OCI-LY3 (cell line): ENCODE measurements around the gene LIN28B.

ENCODE experiments used
- H2AFZ ChIP-seq: fragments of 200-600, 300-600 bp; shearing (Covaris generic); 2 replicates; pipeline ENCODE4 v1.6.0; 2014; ENCODE audit warnings: antibody characterized with exemption, low read depth, low read length
- H3K27ac ChIP-seq: fragments of 200-600, 300-600 bp; sonication (generic); 2 replicates; pipeline ENCODE4 v1.5.1; 2014; ENCODE audit warnings: mild to moderate bottlenecking, low read length, moderate library complexity, mixed read lengths
- H3K27me3 ChIP-seq: fragments of 200-600, 300-600 bp; sonication (generic); 2 replicates; pipeline ENCODE4 v1.6.1; 2014; ENCODE audit warnings: low read depth, low read length, mixed read lengths
- H3K36me3 ChIP-seq: fragments of 200-600, 300-600 bp; sonication (generic); replicated peaks from 2 replicates; pipeline ENCODE3; 2014; ENCODE audit warnings: low read depth, low read length, mixed read lengths
- H3K4me1 ChIP-seq: fragments of 300-600, 200-600 bp; sonication (generic); 2 replicates; pipeline ENCODE4 v1.6.1; 2014; ENCODE audit warnings: low read length, mixed read lengths
- H3K4me2 ChIP-seq: fragments of 200-600, 300-600 bp; sonication (generic); 2 replicates; pipeline ENCODE4 v1.6.1; 2014; ENCODE audit warnings: low read length, mixed read lengths
- H3K4me3 ChIP-seq: fragments of 300-600, 200-600 bp; sonication (generic); 2 replicates; pipeline ENCODE4 v1.5.1; 2014; ENCODE audit warnings: antibody characterized with exemption, mild to moderate bottlenecking, low read length, moderate library complexity
- H3K79me2 ChIP-seq: fragments of 300-600, 200-600 bp; shearing (Covaris generic); 2 replicates; pipeline ENCODE4 v1.6.1; 2014; ENCODE audit warnings: mild to moderate bottlenecking, low read length, mixed read lengths
- H3K9ac ChIP-seq: fragments of 300-600, 200-600 bp; shearing (Covaris generic); 2 replicates; pipeline ENCODE4 v1.6.0; 2014; ENCODE audit warnings: mild to moderate bottlenecking, low read length, moderate library complexity
- H3K9me3 ChIP-seq: fragments of 200-600, 300-600 bp; shearing (Covaris generic); 2 replicates; pipeline ENCODE4 v1.6.1; 2014; ENCODE audit warnings: low read length, mixed read lengths; ENCODE audit not compliant: insufficient read depth
- H4K20me1 ChIP-seq: fragments of 200-600, 300-600 bp; sonication (generic); 2 replicates; pipeline ENCODE4 v1.6.1; 2016; ENCODE audit warnings: low read length, mixed read lengths; ENCODE audit not compliant: insufficient read depth
- CTCF ChIP-seq: fragments of 200-600, 300-600 bp; sonication (generic); IDR thresholded peaks from 2 replicates; pipeline ENCODE4 v1.5.1; 2014; ENCODE audit warnings: antibody characterized with exemption, low read length, low read depth
- EZH2phosphoT487 ChIP-seq: fragments of 200-600 bp; shearing (Covaris generic); IDR thresholded peaks from 2 replicates; pipeline ENCODE4 v1.6.1; 2018; ENCODE audit warnings: antibody characterized with exemption, mixed run types, low read depth

The LIN28B gene

DNA sequence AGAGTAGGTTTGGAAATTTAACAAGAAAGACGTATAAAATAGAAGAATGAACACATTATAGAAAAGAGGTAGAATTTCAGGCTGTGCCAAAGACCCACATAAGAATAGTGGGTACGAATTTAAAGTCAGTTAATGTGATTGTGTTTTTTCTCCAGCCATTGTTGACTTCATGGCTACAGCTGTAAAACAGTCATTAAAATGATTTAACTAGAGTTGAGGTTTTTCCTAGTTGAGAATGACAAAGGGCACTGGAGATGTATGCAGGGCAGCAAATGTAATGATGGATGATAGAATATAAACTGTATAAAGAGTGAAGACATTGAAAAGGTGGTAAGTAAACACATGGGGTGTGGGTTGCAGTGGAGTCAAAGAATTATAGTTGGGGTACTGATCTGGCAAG is 72.7 kb downstream of the LIN28B start:
- no peaks in the 10 kb centered on the region for H3K9me3 ChIP-seq
- H3K36me3 ChIP-seq: no peaks in the 10 kb centered on the region
- no peak overlapping the region for H2AFZ ChIP-seq
- no peak overlapping the region for H3K9ac ChIP-seq
- H3K4me3 ChIP-seq: no peak overlapping the region
- no peaks in the 10 kb centered on the region for H3K4me1 ChIP-seq
- H4K20me1 ChIP-seq: no peaks in the 10 kb centered on the region
- no peak overlapping the region for H3K27ac ChIP-seq
- no peak for TF ChIP-seq EZH2phosphoT487
- no peak for TF ChIP-seq CTCF
- H3K4me2 ChIP-seq: no peak overlapping the region
- no peaks in the 10 kb centered on the region for H3K27me3 ChIP-seq
- no peaks in the 10 kb centered on the region for H3K79me2 ChIP-seq

- no peak for TF ChIP-seq CTCF
- no peak for TF ChIP-seq EZH2phosphoT487
Measured at GRCh38 chr6:105034470-105034869, 77.6 kb downstream of the LIN28B start.

GRCh38 chr6:105035299-105035698 is 78.4 kb downstream of the LIN28B start:
- H3K36me3 ChIP-seq: no peaks in the 10 kb centered on the region
- H4K20me1 ChIP-seq: no peaks in the 10 kb centered on the region
- H3K27ac ChIP-seq: no peak overlapping the region
- H3K79me2 ChIP-seq: no peaks in the 10 kb centered on the region
- H3K4me3 ChIP-seq: no peak overlapping the region
- no peak overlapping the region for H3K9ac ChIP-seq
- no peaks in the 10 kb centered on the region for H3K4me1 ChIP-seq
- H3K9me3 ChIP-seq: no peaks in the 10 kb centered on the region
- H3K4me2 ChIP-seq: no peak overlapping the region
- no peak for TF ChIP-seq EZH2phosphoT487
- no peak for TF ChIP-seq CTCF
- no peak overlapping the region for H2AFZ ChIP-seq
- no peaks in the 10 kb centered on the region for H3K27me3 ChIP-seq

More at GRCh38 chr6:105034470-105034869, 77.6 kb downstream of the LIN28B start:
- H3K4me3 ChIP-seq: no peak overlapping the region
- no peaks in the 10 kb centered on the region for H3K36me3 ChIP-seq
- no peak overlapping the region for H3K9ac ChIP-seq
- no peak overlapping the region for H3K4me2 ChIP-seq
- H3K27me3 ChIP-seq: no peaks in the 10 kb centered on the region
- peak overlapping the region; percentile 14; the same call in 1 of the 2 replicates for H2AFZ ChIP-seq
- no peaks in the 10 kb centered on the region for H3K4me1 ChIP-seq
- no peaks in the 10 kb centered on the region for H4K20me1 ChIP-seq
- no peaks in the 10 kb centered on the region for H3K79me2 ChIP-seq
- H3K27ac ChIP-seq: no peak overlapping the region
- no peaks in the 10 kb centered on the region for H3K9me3 ChIP-seq

DNA sequence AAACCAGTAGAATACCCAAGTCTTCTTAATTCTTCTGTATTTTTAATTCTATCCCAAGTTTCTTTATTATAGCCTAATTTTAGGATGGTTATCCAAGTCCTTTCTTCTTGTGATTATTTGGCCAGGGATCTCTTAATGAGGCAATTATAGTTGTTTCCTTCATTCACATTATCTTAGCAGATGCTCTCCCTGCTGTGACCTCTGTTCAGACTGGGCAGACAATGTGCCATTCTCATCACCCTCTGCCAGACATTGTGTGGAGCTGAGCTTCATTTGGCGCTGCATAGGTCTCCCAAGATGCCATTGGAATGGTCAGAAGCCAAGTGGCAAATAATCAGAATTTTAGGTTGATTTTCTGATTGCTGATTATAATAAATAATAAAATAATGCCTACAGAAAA is 79.4 kb downstream of the LIN28B start:
- H3K4me1 ChIP-seq: no peaks in the 10 kb centered on the region
- no peaks in the 10 kb centered on the region for H3K36me3 ChIP-seq
- no peak overlapping the region for H3K27ac ChIP-seq
- no peak overlapping the region for H3K9ac ChIP-seq
- no peak overlapping the region for H3K4me2 ChIP-seq
- H3K9me3 ChIP-seq: no peaks in the 10 kb centered on the region
- TF ChIP-seq EZH2phosphoT487 (no peak), CTCF (no peak)
- no peaks in the 10 kb centered on the region for H3K27me3 ChIP-seq
- no peak overlapping the region for H2AFZ ChIP-seq
- H4K20me1 ChIP-seq: no peaks in the 10 kb centered on the region
- no peak overlapping the region for H3K4me3 ChIP-seq
- no peaks in the 10 kb centered on the region for H3K79me2 ChIP-seq
